SU-DHL-6 (cell line): ENCODE results near the gene RABGAP1.

ENCODE experiments used
- H2AFZ ChIP-seq: fragments of 200-600 bp; sonication (generic); 2 replicates; pipeline ENCODE4 v1.6.1; 2014; ENCODE audit warnings: low read depth, mild to moderate bottlenecking, moderate library complexity, mixed read lengths, antibody characterized with exemption, low read length; ENCODE audit not compliant: severe bottlenecking
- H3F3A ChIP-seq: fragments of 200-600 bp; shearing (Covaris generic); 2 replicates; pipeline ENCODE4 v1.6.0; 2016; ENCODE audit warnings: antibody characterized with exemption, mild to moderate bottlenecking; ENCODE audit not compliant: insufficient read depth
- H3K27ac ChIP-seq: fragments of 200-600 bp; sonication (generic); 2 replicates; pipeline ENCODE4 v1.5.1; 2016; ENCODE audit warnings: low read depth, mild to moderate bottlenecking, low read length, moderate library complexity, mixed read lengths
- H3K27me3 ChIP-seq: fragments of 200-600 bp; sonication (generic), shearing (Covaris generic); 2 replicates; pipeline ENCODE4 v1.6.0; 2014; ENCODE audit warnings: mild to moderate bottlenecking, low read length
- H3K36me3 ChIP-seq: fragments of 200-600 bp; sonication (generic); 2 replicates; pipeline ENCODE4 v1.6.1; 2014; ENCODE audit warnings: mild to moderate bottlenecking, low read length, mixed read lengths
- H3K4me2 ChIP-seq: fragments of 300-600, 200-600 bp; shearing (Covaris generic), sonication (generic); 2 replicates; pipeline ENCODE4 v1.6.0; 2014; ENCODE audit warnings: low read length, low read depth, mild to moderate bottlenecking; ENCODE audit not compliant: poor library complexity, severe bottlenecking
- H3K4me3 ChIP-seq: fragments of 200-600 bp; sonication (generic); 2 replicates; pipeline ENCODE4 v1.5.1; 2014; ENCODE audit warnings: antibody characterized with exemption, low read length, mild to moderate bottlenecking, mixed read lengths; ENCODE audit not compliant: insufficient read depth, poor library complexity, severe bottlenecking
- H3K79me2 ChIP-seq: fragments of 200-600 bp; sonication (generic); 2 replicates; pipeline ENCODE4 v1.6.1; 2014; ENCODE audit warnings: mild to moderate bottlenecking, low read length, moderate library complexity; ENCODE audit not compliant: insufficient read depth
- H3K9ac ChIP-seq: fragments of 200-600 bp; sonication (generic); 2 replicates; pipeline ENCODE4 v1.7.0; 2014; ENCODE audit warnings: mild to moderate bottlenecking, low read length
- H3K9me2 ChIP-seq: fragments of 200-600 bp; sonication (generic); replicated peaks from 2 replicates; pipeline ENCODE4 v1.6.1; 2014; ENCODE audit warnings: low read length; ENCODE audit not compliant: insufficient read depth
- H3K9me3 ChIP-seq: fragments of 200-600 bp; sonication (generic); 2 replicates; pipeline ENCODE4 v1.6.1; 2014; ENCODE audit warnings: low read length, mixed read lengths; ENCODE audit not compliant: insufficient read depth
- H4K20me1 ChIP-seq: fragments of 200-600 bp; sonication (generic); 2 replicates; pipeline ENCODE4 v1.6.1; 2014; ENCODE audit warnings: low read depth, mild to moderate bottlenecking, antibody characterized with exemption, low read length, moderate library complexity, mixed read lengths
- CTCF ChIP-seq: fragments of 200-600 bp; sonication (generic); IDR thresholded peaks from one replicate; pipeline ENCODE4 v1.5.1; 2017; ENCODE audit warnings: antibody characterized with exemption, mild to moderate bottlenecking, low read length, moderate library complexity; ENCODE audit not compliant: insufficient read depth, poor library complexity, severe bottlenecking
- EZH2phosphoT487 ChIP-seq: fragments of 200-600 bp; sonication (generic), shearing (Covaris generic); conservative IDR thresholded peaks from 2 replicates; pipeline ENCODE4 v1.6.1; 2018; ENCODE audit warnings: mild to moderate bottlenecking, antibody characterized with exemption, low read length, moderate library complexity, mixed read lengths

RABGAP1 gene

GRCh38 chr9:123119566-123119965 is 178.7 kb downstream of the RABGAP1 start:
- Histone ChIP-seq H3K79me2 (peaks cover 3% of the 10 kb centered on the region; the same call in 1 of the 2 replicates), H3K9me2 (no peaks in the 10 kb centered on the region), H3F3A (no peaks in the 10 kb centered on the region), H3K36me3 (peaks cover 25% of the 10 kb centered on the region; the same call in 1 of the 2 replicates), H2AFZ (no peak overlapping the region), H3K27me3 (no peaks in the 10 kb centered on the region), H3K4me2 (no peak overlapping the region), H3K9me3 (no peaks in the 10 kb centered on the region), H3K4me3 (no peak overlapping the region), H3K9ac (no peak overlapping the region), H4K20me1 (no peaks in the 10 kb centered on the region), H3K27ac (no peak overlapping the region)
- no peak for TF ChIP-seq EZH2phosphoT487

GRCh38 chr9:123120131-123120530 is 179.3 kb downstream of the RABGAP1 start:
- no peaks in the 10 kb centered on the region for H3K9me3 ChIP-seq
- H2AFZ ChIP-seq = no peak overlapping the region
- TF ChIP-seq EZH2phosphoT487 (no peak), CTCF (no peak)
- no peak overlapping the region for H3K27ac ChIP-seq
- H3K36me3 ChIP-seq = peaks cover 27% of the 10 kb centered on the region; the same call in 1 of the 2 replicates
- no peak overlapping the region for H3K9ac ChIP-seq
- no peaks in the 10 kb centered on the region for H3K9me2 ChIP-seq
- no peaks in the 10 kb centered on the region for H3K27me3 ChIP-seq
- no peak overlapping the region for H3K4me2 ChIP-seq
- peaks cover 5% of the 10 kb centered on the region; the same call in 1 of the 2 replicates for H3K79me2 ChIP-seq
- no peaks in the 10 kb centered on the region for H4K20me1 ChIP-seq
- no peaks in the 10 kb centered on the region for H3F3A ChIP-seq
- no peak overlapping the region for H3K4me3 ChIP-seq

GRCh38 chr9:123120953-123121352 is 180.1 kb downstream of the RABGAP1 start:
- Histone ChIP-seq H3K9me2 (no peaks in the 10 kb centered on the region), H3K36me3 (peaks cover 31% of the 10 kb centered on the region; the same call in 1 of the 2 replicates)

More at GRCh38 chr9:123120953-123121352, 180.1 kb downstream of the RABGAP1 start:
- Histone ChIP-seq H3F3A (no peaks in the 10 kb centered on the region), H3K4me2 (no peak overlapping the region), H3K27ac (no peak overlapping the region), H2AFZ (no peak overlapping the region), H3K9ac (no peak overlapping the region), H3K79me2 (peaks cover 5% of the 10 kb centered on the region; the same call in 1 of the 2 replicates), H3K27me3 (no peaks in the 10 kb centered on the region), H3K9me3 (no peaks in the 10 kb centered on the region), H3K4me3 (no peak overlapping the region), H4K20me1 (no peaks in the 10 kb centered on the region)
- TF ChIP-seq CTCF (no peak), EZH2phosphoT487 (no peak)
